NCI-H345 treated with DMSO at 0.1 percent for 48 hours (cell line): ENCODE measurements around the gene RECQL5.
"Not testable (repeated sequence)": the region's sequence is repeated elsewhere in the genome, so short reads cannot be mapped to it uniquely, and the experiment has no call there.

Experiments
- DNase-seq: peaks from one replicate; lab custom pipeline; 2025; ENCODE audit not compliant: unreplicated experiment; lab: John Stamatoyannopoulos, UW

The RECQL5 gene

DNA sequence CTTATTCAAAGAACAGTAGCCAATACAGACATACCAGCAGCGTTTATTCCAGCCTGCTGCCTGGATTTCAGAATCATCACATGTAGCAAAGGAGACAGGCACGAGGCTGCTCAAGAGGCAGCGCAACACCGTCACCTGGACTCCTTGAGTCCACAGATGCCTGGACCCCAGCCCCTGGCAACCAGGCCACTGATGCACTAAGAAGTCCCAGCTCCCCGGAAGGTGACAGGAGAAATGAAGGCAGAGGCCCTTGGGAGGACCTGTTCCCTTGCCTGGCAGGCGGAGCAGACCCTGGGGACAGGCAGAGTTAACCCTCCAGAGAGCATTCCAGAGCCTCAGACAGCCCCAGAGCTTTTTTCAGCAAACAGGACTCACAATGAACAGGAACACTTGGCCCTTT is 17.3 kb downstream of the RECQL5 start:
- DNase-seq: no peak

- DNase-seq: no peak
Observed at GRCh38 chr17:75647921-75648320, 19.0 kb downstream of the RECQL5 start.

DNA sequence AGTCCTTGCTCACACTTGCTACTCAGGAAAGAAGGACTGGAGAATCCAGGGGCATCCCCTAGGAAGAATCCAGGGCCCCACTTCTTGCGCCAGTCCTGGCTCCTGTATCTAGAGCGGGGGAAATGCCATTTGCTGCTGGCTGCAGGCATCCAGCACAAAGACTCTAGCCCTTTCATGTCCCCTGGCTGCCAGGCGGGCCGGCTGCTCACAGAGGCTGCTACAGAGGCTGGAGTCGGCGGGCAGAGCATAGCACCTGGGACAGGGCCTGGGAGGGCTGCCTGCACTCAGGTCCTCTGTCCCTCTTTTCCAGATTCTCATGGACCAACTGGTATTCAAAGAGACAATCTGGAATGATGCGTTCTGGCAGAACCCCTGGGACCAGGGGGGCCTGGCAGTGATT is 19.9 kb downstream of the RECQL5 start:
- DNase-seq: no peak

DNA sequence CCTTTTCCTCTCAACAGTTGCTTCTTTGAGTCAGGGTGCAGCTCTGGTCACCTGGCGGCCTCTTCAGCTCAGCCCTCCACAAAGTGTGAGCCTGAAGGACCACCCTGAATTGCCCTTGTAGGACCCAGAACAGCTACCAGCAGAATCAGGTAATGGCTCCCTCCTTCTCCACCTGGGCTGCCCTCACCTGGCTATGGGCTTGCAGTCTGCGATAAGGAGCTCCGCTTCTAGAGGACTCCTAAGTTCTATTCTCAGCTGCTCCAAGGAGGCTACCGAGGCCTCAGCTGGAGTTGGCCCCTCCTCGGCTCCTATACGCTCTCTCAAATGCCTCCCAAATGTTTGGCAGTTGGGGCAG is 20.3 kb downstream of the RECQL5 start:
- DNase-seq: no peak

- DNase-seq: no peak
Observed at GRCh38 chr17:75645889-75646637, 20.9 kb downstream of the RECQL5 start.

DNA sequence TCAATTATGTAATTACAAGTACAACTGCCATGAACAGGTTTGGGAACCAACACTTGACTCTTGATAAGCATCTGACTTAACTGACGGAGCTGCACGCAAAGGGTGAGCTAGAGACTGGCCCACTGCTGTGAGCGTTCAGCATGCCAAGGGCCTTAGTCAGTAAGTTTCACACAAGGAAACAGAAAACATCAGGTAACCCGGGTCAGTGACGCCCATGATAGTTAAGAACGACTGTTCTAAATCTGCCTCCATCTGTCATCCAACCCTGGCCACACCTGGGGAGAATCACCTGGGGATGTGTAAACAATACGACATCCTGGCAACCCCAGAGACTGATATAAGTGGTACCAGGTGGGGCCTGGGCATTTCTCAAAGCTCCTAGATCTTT is 21.5 kb downstream of the RECQL5 start:
- peak; percentile 91 for DNase-seq

- no peak for DNase-seq
Observed at GRCh38 chr17:75643643-75644017, 23.3 kb downstream of the RECQL5 start.

- no peak for DNase-seq
Observed at GRCh38 chr17:75642784-75643642, 23.9 kb downstream of the RECQL5 start.

DNA sequence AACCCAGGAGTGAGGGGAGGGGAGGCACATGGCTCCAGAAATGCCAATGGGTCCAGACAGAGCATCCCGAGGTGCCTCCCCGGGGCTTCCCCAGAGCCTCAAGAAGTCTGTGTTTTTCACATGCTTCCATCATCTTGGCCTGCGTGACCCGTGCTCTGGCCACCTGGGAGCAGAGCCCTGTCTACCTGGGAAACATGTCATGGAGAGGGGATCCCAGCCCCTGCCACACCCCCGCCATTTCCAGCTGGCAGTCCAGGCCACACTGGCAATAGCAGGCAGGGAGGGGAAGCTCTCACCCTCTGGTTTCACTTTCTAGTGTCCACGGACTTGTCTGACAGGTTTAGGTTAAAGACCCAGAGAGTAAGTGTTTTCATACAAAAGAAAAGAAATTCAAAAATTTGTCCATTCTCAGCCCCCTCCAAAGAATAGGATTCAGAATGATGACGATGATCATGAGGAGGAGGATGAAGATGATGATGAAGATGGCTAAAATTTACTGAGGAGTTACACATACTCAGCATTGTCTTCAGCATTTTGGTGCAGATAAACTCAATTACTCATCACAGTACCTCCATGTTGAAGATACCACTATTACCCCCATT is 24.7 kb downstream of the RECQL5 start:
- DNase-seq: no peak

DNA sequence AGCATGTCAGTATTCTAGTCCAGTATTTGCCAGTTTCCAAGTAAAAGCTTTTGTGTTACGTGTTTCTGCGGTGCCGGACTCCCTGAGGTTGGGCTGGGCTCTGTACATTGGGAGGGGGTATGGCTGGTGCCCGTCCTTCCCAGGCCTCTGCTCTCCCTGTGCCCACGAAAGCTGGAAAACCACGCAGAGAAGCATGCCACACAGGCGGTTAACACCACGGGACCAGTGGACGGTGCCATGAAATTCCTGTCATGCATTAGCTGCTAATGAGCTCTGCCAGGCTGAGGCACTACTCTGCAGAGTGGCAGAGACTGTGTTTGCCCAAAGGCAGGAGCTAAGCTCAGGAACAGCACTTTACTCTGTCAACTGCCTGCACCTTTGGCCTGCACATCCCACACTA is 25.6 kb downstream of the RECQL5 start:
- no peak for DNase-seq

GRCh38 chr17:75640556-75641119 is 26.3 kb downstream of the RECQL5 start:
- DNase-seq: no peak

- no peak for DNase-seq
Observed at GRCh38 chr17:75639771-75640555, 27.0 kb downstream of the RECQL5 start.

- DNase-seq: no peak
Observed at GRCh38 chr17:75639327-75639726, 27.6 kb downstream of the RECQL5 start.

- no peak for DNase-seq
Observed at GRCh38 chr17:75638893-75639292, 28.1 kb downstream of the RECQL5 start.

DNA sequence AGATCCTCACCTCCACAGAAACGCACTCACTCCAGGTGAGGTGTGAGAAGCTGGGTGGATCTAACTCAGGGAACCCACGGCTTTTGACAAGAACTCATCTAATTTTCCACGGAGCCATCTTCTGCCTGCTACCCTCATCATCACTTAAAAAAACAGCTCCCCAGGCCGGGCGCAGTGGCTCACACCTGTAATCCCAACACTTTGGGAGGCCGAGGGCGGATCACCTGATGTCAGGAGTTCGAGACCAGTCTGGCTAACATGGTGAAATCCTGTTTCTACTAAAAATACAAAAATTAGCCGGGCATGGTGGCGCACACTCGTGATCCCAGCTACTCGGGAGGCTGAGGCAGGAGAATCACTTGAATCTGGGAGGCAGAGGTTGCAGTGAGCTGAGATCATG is 28.9 kb downstream of the RECQL5 start:
- DNase-seq: not testable (repeated sequence)

- DNase-seq: no peak
Observed at GRCh38 chr17:75637551-75637950, 29.4 kb downstream of the RECQL5 start.

DNA sequence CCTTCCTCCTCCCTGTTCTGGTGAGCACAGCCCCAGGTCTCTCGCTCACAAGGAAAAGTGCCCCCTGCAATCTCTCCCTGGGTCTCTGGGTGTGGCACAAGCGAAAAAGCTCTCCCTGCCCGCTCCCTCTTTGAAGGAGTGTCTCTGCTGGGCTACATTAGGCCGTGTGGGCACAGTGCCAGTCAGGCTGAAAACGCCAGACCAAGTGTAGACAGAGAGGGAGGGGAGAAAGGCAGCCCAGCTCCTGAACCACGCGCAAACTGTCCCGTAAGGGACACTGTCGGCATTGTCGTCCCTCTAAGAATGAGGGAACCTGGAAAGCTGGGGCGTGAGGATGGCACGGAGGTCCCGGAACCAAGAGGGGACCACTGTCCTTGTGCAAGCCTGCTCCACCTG is 29.8 kb downstream of the RECQL5 start:
- DNase-seq: no peak

DNA sequence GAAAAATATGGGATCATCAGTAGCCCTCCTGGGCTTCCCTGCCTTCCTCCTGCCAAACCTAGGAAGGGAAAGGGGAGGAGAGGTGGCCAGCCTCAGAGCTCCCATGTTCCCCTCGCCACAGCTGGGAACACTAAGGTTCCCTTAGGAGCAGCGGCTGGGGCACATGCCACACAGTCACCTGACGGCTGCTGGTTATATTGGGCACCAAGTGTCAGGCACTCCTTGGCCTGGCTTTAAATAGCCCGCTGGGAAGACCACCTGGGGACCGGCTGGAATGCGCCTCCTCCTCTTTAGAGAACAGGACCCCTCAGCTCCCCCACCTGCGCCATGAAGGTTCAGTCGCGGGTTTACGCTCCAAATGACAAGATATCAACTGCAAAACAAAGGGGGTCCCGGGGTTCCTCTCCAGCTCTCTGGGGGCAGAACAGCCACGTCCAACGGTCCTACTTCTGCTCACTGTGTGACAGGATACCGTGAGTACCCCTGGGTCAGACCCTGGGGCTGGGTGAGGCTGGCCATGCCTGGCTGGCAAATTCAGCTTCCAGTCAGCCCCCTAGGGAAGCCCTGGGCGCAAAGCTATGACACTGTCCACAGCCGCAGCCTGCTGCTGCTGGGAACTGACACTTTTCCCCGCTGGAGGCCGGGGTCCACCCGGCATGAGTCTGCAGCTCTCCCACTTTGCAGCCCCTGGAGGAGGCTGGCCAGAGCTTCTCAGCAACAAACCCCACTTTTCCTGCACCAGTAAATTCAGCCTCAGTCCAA is 30.4 kb downstream of the RECQL5 start:
- DNase-seq: no peak

GRCh38 chr17:75635610-75636202 is 31.2 kb downstream of the RECQL5 start:
- DNase-seq: no peak
